GM12892 (cell line): ENCODE measurements around the gene USP50.

Experiments used
- POLR2A ChIP-seq: IDR thresholded peaks from 2 replicates; pipeline ENCODE4 v1.6.1; 2011; ENCODE audit warnings: low read depth, low read length, control low read depth
- POLR2AphosphoS5 ChIP-seq: IDR thresholded peaks from 2 replicates; pipeline ENCODE4 v1.6.1; 2011; ENCODE audit warnings: low read depth, low read length, control low read depth
- TAF1 ChIP-seq: IDR thresholded peaks from 2 replicates; pipeline ENCODE4 v1.6.1; 2011; ENCODE audit warnings: low read depth, mild to moderate bottlenecking, control low read depth, low read length, borderline replicate concordance

GRCh38 chr15:50519740-50520425 is 26.6 kb downstream of the USP50 start:
- TF ChIP-seq POLR2A (no peak), POLR2AphosphoS5 (no peak), TAF1 (no peak)
